GM12892 (cell line): Measurements from ENCODE around the gene MRPL24.

Experiments used
- DNase-seq: peaks from one replicate; pipeline ENCODE4 v3.0.0; 2011; ENCODE audit not compliant: insufficient read length
- FAIRE-seq: peaks from 2 replicates; lab custom pipeline; 2011; peaks lifted over from hg19 to GRCh38; lab: Jason Lieb, UNC
- POLR2A ChIP-seq: IDR thresholded peaks from 2 replicates; pipeline ENCODE4 v1.6.1; 2011; ENCODE audit warnings: low read depth, low read length, control low read depth
- POLR2AphosphoS5 ChIP-seq: IDR thresholded peaks from 2 replicates; pipeline ENCODE4 v1.6.1; 2011; ENCODE audit warnings: low read depth, low read length, control low read depth
- TAF1 ChIP-seq: IDR thresholded peaks from 2 replicates; pipeline ENCODE4 v1.6.1; 2011; ENCODE audit warnings: low read depth, mild to moderate bottlenecking, control low read depth, low read length, borderline replicate concordance

Gene MRPL24

DNA sequence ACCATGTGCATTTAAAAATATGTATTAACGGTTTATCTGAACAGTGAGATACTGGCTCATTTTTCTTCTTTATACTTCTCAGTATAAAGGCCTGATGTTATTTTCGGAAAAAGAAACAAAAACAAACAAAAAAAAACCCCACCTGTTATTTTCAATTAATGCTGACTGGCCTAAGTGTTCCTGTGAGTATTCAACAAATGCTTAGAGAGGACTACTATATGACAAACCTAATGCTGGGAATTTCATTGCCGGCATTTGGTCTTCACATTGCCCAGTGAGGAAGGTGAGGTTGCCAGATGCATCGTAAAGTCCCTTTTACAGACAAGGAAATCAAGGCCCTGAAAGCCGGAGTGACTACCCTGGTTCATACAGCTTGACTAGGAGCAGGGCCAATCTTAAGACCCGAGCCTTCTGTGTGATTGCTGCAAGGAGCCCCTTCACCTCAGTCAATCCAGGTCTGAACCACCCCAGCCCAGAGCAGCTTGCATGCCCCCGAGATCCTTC, 599 bp downstream of the MRPL24 start:
- DNase-seq (no peak), FAIRE-seq (no peak)
- TF ChIP-seq POLR2A, result no peak

DNA sequence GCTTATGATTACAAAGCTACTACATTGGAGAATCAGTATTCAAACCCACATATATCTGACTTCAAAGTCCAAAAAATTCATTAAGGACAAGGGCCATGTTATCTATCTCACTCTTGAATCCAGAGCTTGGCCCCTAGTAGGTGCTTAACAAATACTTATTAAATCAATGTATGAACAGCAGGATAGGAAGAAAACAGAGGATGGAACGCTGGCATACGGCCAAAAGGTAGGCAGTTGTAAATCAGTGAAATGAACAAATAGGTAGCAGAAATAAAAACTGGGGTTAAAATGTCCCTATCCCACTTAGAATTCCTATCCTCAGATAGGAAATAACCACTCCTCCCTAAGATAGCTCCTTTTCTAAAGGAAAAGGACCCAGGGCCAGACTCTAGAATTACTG, 2.0 kb downstream of the MRPL24 start:
- no peak for FAIRE-seq
- TF ChIP-seq POLR2A, result no peak
- no peak for TF ChIP-seq POLR2AphosphoS5
- TF ChIP-seq TAF1, result no peak
- no peak for DNase-seq

DNA sequence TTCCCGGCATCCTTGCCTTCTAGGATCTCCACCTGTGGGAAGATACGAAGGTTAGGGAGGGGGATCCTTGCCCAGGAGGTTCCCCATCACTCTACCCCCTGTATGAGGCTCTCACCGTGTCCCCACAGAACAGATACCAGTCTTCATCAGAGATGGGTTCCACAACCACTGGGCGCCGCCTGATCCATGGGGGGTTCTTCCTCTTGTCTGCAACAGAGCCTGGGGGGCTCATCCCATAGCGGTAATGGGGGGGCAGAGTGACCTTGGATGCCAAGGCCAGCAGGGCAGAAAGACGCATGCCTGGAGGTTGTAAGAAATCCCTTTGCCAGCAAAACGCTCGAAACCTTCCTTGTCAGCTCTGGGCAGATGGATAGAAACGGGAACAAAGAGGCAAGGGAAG, 2.5 kb downstream of the MRPL24 start:
- TF ChIP-seq TAF1 (no peak), POLR2A (no peak), POLR2AphosphoS5 (no peak)
- no peak for FAIRE-seq
- no peak for DNase-seq

DNA sequence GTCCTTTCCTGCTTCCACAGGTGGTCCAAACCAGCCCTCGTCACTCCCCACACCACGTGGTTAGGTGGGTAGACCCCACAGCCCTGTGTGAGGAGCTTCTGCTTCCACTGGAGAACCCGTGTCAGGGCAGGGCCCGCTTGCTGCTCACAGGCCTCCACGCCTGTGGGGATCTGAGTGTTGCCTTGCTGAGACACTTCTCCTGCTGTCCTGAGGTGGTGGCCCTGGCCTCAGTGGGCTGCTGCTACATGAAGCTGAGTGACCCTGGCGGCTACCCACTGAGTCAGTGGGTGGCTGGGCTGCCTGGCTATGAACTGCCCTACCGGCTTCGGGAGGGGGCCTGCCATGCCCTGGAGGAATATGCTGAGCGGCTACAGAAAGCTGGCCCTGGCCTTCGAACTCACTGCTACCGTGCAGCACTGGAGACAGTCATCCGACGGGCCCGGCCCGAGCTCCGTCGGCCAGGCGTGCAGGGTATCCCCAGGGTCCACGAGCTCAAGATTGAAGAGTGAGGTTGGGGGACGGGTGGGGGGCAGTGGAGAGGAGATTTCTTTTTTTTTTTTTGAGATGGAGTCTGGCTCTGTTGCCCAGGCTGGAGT, 6.8 kb downstream of the MRPL24 start:
- FAIRE-seq (no peak), DNase-seq (no peak)
- no peak for TF ChIP-seq POLR2A
- TF ChIP-seq POLR2AphosphoS5, result no peak
- no peak for TF ChIP-seq TAF1

DNA sequence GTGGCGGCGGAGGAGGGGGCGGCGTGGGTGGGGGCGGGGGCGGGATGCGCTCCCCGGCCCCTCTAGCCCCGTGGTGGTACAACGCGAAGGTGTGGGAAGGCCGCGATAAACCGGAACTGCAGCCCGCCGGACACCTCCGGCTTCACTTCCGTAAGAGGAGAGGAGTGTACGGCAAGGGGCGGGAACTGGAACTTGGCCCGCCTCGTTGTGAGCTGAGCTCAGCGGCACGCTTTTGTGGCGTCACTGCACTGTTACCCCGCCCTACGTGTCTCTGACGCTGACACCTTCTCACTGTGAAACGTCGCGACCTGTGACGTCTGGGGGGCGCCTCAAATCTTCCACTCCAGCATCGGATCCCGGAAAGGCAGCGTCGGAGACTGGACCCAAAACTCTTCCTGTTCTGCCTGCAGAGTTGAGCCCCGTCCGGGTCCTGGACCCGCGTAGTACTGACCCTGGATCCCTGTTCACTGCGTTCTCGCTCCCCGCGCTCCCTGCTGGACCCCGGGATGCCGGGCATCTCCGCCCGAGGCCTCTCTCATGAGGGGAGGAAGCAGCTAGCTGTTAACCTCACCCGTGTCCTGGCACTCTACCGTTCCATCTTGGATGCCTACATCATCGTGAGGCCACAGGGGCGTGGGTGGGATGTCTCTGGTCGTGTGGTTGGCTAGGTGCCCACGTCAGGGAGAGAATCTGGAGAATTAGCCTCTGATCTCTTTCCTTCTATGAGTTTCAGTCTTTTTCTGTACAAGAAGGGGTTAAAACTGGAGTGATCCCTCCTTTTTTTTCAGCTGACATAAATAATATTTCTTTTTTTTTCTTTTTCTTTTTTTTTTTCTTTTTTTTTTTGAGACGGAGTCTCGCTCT, 12.1 kb downstream of the MRPL24 start, which contains the start of gene ISG20L2:
ISG20L2 (minus strand) TSS at position 168 of the 864 bp plus-strand sequence. CDS start 1,114 bp downstream, outside the sequence.
- DNase-seq (peak; percentile 86), FAIRE-seq (peak; percentile 94)
- TF ChIP-seq TAF1, result no peak
- TF ChIP-seq POLR2A, result peak; percentile 93
- TF ChIP-seq POLR2AphosphoS5, result peak; percentile 88

DNA sequence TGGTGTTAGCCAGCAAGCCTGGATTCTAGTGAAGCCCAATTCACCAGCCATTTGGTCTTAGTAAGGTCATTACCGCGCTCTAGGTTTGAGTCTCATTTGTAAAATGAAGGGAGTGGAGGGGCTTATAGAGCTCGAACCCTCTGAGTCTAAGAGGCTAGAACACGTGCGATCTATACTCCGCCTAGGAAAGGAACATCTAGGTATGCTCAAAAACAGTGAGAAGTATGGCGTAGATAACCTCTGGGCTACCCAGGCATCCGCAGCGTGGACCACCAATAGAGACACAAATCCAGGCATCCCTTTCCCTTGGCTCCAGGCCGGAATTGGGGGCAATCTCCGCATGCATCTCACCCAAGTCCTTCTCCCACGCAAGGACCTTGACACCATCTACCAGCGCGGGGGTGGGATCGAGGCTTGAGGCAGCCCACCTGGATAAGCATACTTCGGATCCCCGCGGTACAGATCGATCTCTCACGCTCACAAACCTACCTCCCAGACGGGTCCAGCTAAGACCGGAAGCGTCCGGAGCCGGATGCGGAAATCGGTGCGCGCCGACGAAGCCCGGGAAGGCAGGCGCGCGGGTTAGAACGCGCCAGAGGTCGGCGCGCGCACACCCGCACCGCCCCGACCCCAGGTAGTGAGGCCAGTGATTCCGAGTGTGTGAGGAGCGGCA, 12.8 kb downstream of the MRPL24 start, which contains the start of gene METTL25B:
METTL25B (plus strand) TSS at position 544 of the 673 bp plus-strand sequence. CDS start 636 bp downstream, outside the sequence.
- DNase-seq (peak; percentile 73), FAIRE-seq (no peak)
- TF ChIP-seq TAF1 (peak; percentile 67), POLR2AphosphoS5 (peak; percentile 79), POLR2A (peak; percentile 92)

DNA sequence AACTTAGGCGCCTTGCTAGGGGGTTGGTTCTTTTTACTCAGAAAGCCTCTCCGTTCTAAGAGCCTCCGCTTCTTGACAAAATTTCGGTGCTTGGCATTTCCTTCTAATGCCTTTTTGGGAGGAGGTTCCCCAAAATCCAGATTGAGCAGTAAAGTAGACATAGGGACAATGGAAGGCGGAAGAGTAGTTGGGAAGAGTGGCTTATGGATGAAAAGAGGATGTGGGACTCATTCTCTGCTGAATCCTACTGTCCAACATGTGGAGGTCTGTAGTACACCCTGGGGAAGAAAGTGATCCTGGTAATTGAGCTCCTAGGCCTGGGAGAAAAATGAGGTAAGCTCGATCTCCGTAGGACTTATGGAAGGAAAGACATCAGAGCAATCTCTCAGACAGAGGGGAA, 13.4 kb downstream of the MRPL24 start:
- no peak for TF ChIP-seq POLR2A
- TF ChIP-seq TAF1, result no peak
- no peak for TF ChIP-seq POLR2AphosphoS5
- no peak for FAIRE-seq
- DNase-seq, result no peak

DNA sequence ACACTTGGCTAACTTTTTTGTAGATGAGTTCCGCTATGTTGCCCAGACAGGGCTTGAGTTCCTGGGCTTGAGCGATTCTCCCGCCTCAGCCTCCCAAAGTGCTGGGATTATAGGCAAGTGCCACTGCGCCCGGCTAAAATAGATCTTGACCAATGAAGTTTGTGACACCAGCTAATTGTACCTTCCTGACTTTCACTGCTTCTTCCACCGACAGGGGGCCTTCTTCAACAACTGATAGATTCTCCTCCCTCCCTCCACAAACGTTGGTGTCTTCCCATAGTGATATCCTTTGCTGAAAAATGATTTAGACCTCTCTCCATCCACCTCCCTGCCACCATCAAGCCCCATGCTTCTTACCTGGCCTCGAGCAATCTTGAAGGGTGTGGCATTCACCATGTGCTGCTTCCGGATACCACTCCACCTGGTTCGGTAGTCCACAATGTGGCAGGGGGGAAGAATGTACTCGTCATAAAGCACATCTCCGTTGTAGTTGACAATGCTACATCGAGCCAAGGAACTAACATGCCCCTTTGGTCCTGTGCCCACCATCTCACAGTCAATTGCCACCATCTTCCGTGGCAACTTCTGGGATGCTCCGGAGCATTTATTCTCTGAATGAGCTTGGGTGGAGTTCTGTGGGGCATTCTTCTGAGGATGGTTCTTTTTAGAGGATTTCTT, 14.2 kb downstream of the MRPL24 start:
- FAIRE-seq, result peak; percentile 57
- DNase-seq, result no peak
- TF ChIP-seq POLR2A (no peak), TAF1 (no peak), POLR2AphosphoS5 (no peak)

DNA sequence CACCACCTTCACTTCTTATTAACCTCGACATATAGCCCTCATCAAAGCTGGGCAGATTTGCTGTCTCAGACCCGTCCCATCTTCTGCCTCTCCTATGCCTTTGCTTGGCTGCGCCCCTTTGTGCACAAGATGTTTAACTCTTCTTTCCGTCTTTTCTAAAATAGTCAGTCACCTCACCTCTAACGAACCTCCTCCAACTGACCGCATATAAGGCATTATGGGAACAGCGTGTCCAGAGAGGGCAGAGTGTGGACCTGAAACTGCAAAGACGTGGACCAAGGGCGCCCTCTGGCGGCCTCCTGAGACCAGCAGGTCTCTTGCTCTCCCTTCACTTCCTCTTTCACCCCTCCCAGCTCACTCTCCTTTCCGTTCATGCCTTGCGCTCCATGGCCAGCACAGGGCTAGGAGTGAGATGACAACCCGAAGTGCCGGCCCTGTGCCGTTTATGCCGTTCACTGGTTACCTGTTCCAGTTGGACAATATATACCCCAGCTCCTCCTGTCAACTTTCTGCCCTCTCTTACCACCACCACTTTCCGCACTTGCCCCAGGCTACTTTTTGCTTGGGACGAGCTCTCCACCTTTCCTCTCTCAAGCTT, 15.1 kb downstream of the MRPL24 start:
- TF ChIP-seq POLR2A, result no peak
- TF ChIP-seq POLR2AphosphoS5, result no peak; the same call in 1 of the 2 replicates
- TF ChIP-seq TAF1, result no peak
- DNase-seq (peak; percentile 62), FAIRE-seq (peak; percentile 73)

DNA sequence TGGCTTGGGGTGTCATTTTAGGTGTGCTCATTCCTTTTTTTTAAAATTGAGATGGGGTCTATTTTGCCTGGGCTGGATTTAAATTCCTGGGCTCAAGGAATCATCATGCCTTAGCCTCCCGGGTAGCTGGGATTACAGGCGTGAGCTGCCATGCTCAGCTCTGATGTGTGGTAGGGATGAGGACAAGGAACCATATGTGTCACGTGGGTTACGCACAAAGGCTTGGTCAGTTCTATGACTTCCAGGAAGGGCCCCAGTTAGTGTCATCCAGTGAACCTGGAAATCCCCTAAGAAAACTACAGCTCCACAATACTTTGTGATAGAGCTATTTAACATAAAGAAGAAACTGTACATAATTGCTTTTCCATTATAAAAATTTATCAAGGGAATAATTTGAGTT, 19.4 kb downstream of the MRPL24 start:
- no peak for FAIRE-seq
- TF ChIP-seq POLR2A (no peak), TAF1 (no peak), POLR2AphosphoS5 (no peak)
- no peak for DNase-seq
